H9 (cell line): ENCODE results near the gene CBFA2T2. TPM values are rescaled to one million over a fixed set of nuclear protein-coding genes. Genes with fewer than 3 reads are reported as not detected.
"Not testable (repeated sequence)": the region's sequence is repeated elsewhere in the genome, so short reads cannot be mapped to it uniquely, and the experiment has no call there.

Experiments
- DNase-seq: peaks from one replicate; pipeline ENCODE4 v3.0.0-alpha.2; 2017
- H2AFZ ChIP-seq: one replicate; pipeline ENCODE4 v1.6.1; 2013; ENCODE audit warnings: mild to moderate bottlenecking, low read length, control low read depth, moderate library complexity
- H2AK5ac ChIP-seq: 2 replicates; pipeline ENCODE4 v1.6.1; 2013; ENCODE audit warnings: low read length, control low read depth, mixed read lengths; ENCODE audit not compliant: insufficient read length
- H2BK120ac ChIP-seq: one replicate; pipeline ENCODE4 v1.6.1; 2013; ENCODE audit warnings: low read depth, mild to moderate bottlenecking, low read length, control low read depth, inconsistent platforms; ENCODE audit not compliant: poor library complexity, severe bottlenecking
- H2BK12ac ChIP-seq: 2 replicates; pipeline ENCODE4 v1.6.1; 2013; ENCODE audit warnings: low read length, control low read depth, mixed read lengths, low read depth; ENCODE audit not compliant: insufficient read length
- H2BK15ac ChIP-seq: 2 replicates; pipeline ENCODE4 v1.6.1; 2013; ENCODE audit warnings: low read depth, low read length, control low read depth
- H2BK20ac ChIP-seq: one replicate; pipeline ENCODE4 v1.6.1; 2013; ENCODE audit warnings: low read depth, mild to moderate bottlenecking, low read length, control low read depth, inconsistent platforms; ENCODE audit not compliant: poor library complexity, severe bottlenecking
- H2BK5ac ChIP-seq: 2 replicates; pipeline ENCODE4 v1.6.1; 2013; ENCODE audit warnings: low read length, control low read depth, mixed read lengths; ENCODE audit not compliant: insufficient read length
- H3K14ac ChIP-seq: 2 replicates; pipeline ENCODE4 v1.6.1; 2013; ENCODE audit warnings: low read length, control low read depth; ENCODE audit not compliant: insufficient read depth
- H3K18ac ChIP-seq: 2 replicates; pipeline ENCODE4 v1.6.1; 2013; ENCODE audit warnings: low read depth, mild to moderate bottlenecking, mixed read lengths, low read length, control low read depth; ENCODE audit not compliant: insufficient read length
- H3K23ac ChIP-seq: 2 replicates; pipeline ENCODE4 v1.6.1; 2013; ENCODE audit warnings: low read length, control low read depth, mixed read lengths, low read depth; ENCODE audit not compliant: insufficient read length
- H3K23me2 ChIP-seq: 2 replicates; pipeline ENCODE4 v1.6.1; 2013; ENCODE audit warnings: low read depth, mild to moderate bottlenecking, mixed read lengths, low read length, control low read depth; ENCODE audit not compliant: insufficient read length, poor library complexity, severe bottlenecking
- H3K27ac ChIP-seq: 2 replicates; pipeline ENCODE4 v1.5.1; 2013; ENCODE audit warnings: low read length, control low read depth, mixed read lengths, low read depth; ENCODE audit not compliant: insufficient read length
- H3K27me3 ChIP-seq: 2 replicates; pipeline ENCODE4 v1.6.1; 2013; ENCODE audit warnings: low read length, control low read depth, inconsistent platforms; ENCODE audit not compliant: insufficient read depth
- H3K4ac ChIP-seq: 2 replicates; pipeline ENCODE4 v1.6.1; 2013; ENCODE audit warnings: low read depth, mild to moderate bottlenecking, control low read depth, inconsistent platforms, low read length, moderate library complexity
- H3K4me1 ChIP-seq: 2 replicates; pipeline ENCODE4 v1.6.1; 2013; ENCODE audit warnings: low read length, control low read depth, inconsistent platforms; ENCODE audit not compliant: insufficient read depth
- H3K4me2 ChIP-seq: 2 replicates; pipeline ENCODE4 v1.6.1; 2013; ENCODE audit warnings: low read length, control low read depth, mixed read lengths; ENCODE audit not compliant: insufficient read length, insufficient read depth
- H3K56ac ChIP-seq: 2 replicates; pipeline ENCODE4 v1.6.1; 2013; ENCODE audit warnings: low read depth, mild to moderate bottlenecking, mixed read lengths, low read length, control low read depth; ENCODE audit not compliant: insufficient read length
- H3K79me1 ChIP-seq: 2 replicates; pipeline ENCODE4 v1.6.1; 2013; ENCODE audit warnings: low read depth, mild to moderate bottlenecking, moderate library complexity, low read length, control low read depth, inconsistent platforms; ENCODE audit not compliant: insufficient read depth, poor library complexity, severe bottlenecking
- H3K79me2 ChIP-seq: 2 replicates; pipeline ENCODE4 v1.6.1; 2013; ENCODE audit warnings: low read length, control low read depth, inconsistent platforms; ENCODE audit not compliant: insufficient read depth
- H3K9ac ChIP-seq: 2 replicates; pipeline ENCODE4 v1.6.1; 2013; ENCODE audit warnings: low read length, control low read depth, mixed read lengths; ENCODE audit not compliant: insufficient read length; ENCODE audit errors: extremely low read depth
- H3K9me3 ChIP-seq: one replicate; pipeline ENCODE4 v1.6.1; 2013; ENCODE audit warnings: low read depth, low read length, inconsistent platforms; ENCODE audit not compliant: control insufficient read depth
- H3T11ph ChIP-seq: one replicate; pipeline ENCODE4 v1.6.1; 2013; ENCODE audit warnings: mild to moderate bottlenecking, low read length, control low read depth, inconsistent platforms
- H4K20me1 ChIP-seq: one replicate; pipeline ENCODE4 v1.6.1; 2013; ENCODE audit not compliant: control insufficient read depth, insufficient read length, insufficient read depth
- H4K5ac ChIP-seq: 2 replicates; pipeline ENCODE4 v1.6.1; 2013; ENCODE audit warnings: low read depth, mild to moderate bottlenecking, mixed read lengths, low read length, control low read depth; ENCODE audit not compliant: insufficient read length
- H4K8ac ChIP-seq: replicated peaks from 2 replicates; pipeline ENCODE4 v1.6.1; 2013; ENCODE audit warnings: low read length, control low read depth, mixed read lengths, low read depth; ENCODE audit not compliant: insufficient read length
- H4K91ac ChIP-seq: 2 replicates; pipeline ENCODE4 v1.6.1; 2013; ENCODE audit warnings: low read depth, mild to moderate bottlenecking, moderate library complexity, mixed read lengths, low read length, control low read depth; ENCODE audit not compliant: insufficient read length
- H3K27ac Mint-ChIP-seq, 3 experiments: 2 replicates in 2 of 3; 3 replicates in 1 of 3; pipeline ENCODE4 v1.8.0; 2020 to 2021; ENCODE audit warnings: mixed read lengths in 3 of 3, mild to moderate bottlenecking in 1 of 3, moderate library complexity in 1 of 3
- H3K27me3 Mint-ChIP-seq: 2 replicates; pipeline ENCODE4 v1.8.0; 2021; ENCODE audit warnings: low read depth, mild to moderate bottlenecking, moderate library complexity, mixed read lengths
- H3K36me3 Mint-ChIP-seq, 3 experiments: 2 replicates in 2 of 3; 3 replicates in 1 of 3; pipeline ENCODE4 v1.8.0; 2020 to 2021; ENCODE audit warnings: low read depth in 3 of 3, mixed read lengths in 3 of 3; ENCODE audit not compliant: insufficient read depth in 1 of 3
- H3K4me1 Mint-ChIP-seq, 2 experiments: 2 replicates each; pipeline ENCODE4 v1.8.0; 2020; ENCODE audit warnings: mixed read lengths in 2 of 2
- H3K4me3 Mint-ChIP-seq, 2 experiments: 2 replicates in 1 of 2; 3 replicates in 1 of 2; pipeline ENCODE4 v1.8.0; 2020 to 2021; ENCODE audit warnings: mild to moderate bottlenecking in 2 of 2, mixed read lengths in 2 of 2, moderate library complexity in 1 of 2
- H3K9me3 Mint-ChIP-seq, 2 experiments: 2 replicates in 1 of 2; 3 replicates in 1 of 2; pipeline ENCODE4 v1.8.0; 2020; ENCODE audit warnings: mild to moderate bottlenecking in 2 of 2, mixed read lengths in 2 of 2, moderate library complexity in 1 of 2
- WGBS: extraction: QIAGEN DNeasy Blood & Tissue Kit; methylation state at CpG from one replicate; pipeline ENCODE4 v1.1.7; 2013; ENCODE audit warnings: missing lambda C conversion rate, low lambda C conversion rate, mixed read lengths; ENCODE audit not compliant: insufficient read length; ENCODE audit errors: extremely low coverage; 5-methylcytosine and 5-hydroxymethylcytosine counted together
- total RNA-seq: library from RNA; stranded (reverse); gene quantifications from 2 replicates; pipeline ENCODE4 v1.2.1, GENCODE V29; 2021
- TF ChIP-seq, protein P1 (sequence below): fragments of 200-600 bp; sonication (generic); conservative IDR thresholded peaks from 3 replicates; pipeline ENCODE4 v1.8.0; 2021; ENCODE audit warnings: antibody characterized with exemption, mild to moderate bottlenecking

Gene CBFA2T2
- total RNA-seq, 1 experiment from 2014 or later: 11.2 TPM

DNA sequence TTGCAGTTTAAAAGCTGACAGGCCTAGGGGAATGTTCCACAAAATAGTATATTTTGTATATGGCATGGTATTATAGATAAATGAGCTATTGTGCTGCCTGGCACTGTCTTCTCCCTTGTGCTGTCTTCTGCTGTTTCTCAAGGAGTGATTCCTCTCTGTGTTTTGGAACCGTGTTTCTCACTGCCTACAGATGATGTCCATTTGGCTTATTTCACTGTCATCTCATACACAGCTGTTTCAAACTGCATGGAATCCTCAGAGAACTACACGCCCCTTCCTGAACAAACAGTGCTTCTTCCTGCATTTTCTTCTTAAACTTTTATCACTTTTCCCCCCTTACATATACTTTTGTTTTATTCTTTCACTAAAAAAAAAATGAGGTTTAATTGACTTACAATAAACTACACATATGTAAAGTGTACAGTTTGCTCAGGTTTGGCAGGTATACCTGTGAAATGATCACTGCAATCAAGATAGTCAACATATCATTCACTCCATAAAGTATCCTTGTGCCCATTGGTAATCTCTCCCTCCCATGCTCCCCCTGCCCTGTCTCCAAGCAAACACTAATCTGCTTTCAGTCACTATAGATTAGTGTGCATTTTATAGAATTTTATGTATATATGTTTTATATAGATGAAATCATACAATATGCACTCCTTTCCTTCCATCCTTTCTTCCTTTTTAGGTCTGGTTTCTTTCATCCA, 43.0 kb downstream of the CBFA2T2 start:
- no peaks in the 10 kb centered on the region for H3K23me2 ChIP-seq
- no peak overlapping the region for H2BK20ac ChIP-seq
- no peak overlapping the region for H3K9ac ChIP-seq
- H4K8ac ChIP-seq: no peak overlapping the region
- H3K36me3 Mint-ChIP-seq: peaks cover 11 to 14% (median 13%) of the 10 kb centered on the region in 3 experiments
- H2BK15ac ChIP-seq: no peak overlapping the region
- no peak for DNase-seq
- H3K27me3 Mint-ChIP-seq: peaks cover 3% of the 10 kb centered on the region; the same call in 1 of the 2 replicates
- H3K27ac Mint-ChIP-seq: no peak overlapping the region
- no peak overlapping the region for H4K5ac ChIP-seq
- no peak overlapping the region for H4K91ac ChIP-seq
- no peak overlapping the region for H2BK120ac ChIP-seq
- H3K9me3 Mint-ChIP-seq: peaks cover 12 to 15% of the 10 kb centered on the region in 2 experiments
- H2AK5ac ChIP-seq: no peak overlapping the region
- H3K4me1 ChIP-seq: no peaks in the 10 kb centered on the region
- H3K79me2 ChIP-seq: no peaks in the 10 kb centered on the region; the same call in 1 of the 2 replicates
- H3K79me1 ChIP-seq: no peaks in the 10 kb centered on the region
- no peak overlapping the region for H3K4me3 Mint-ChIP-seq
- no peaks in the 10 kb centered on the region for H3K27me3 ChIP-seq
- no peak overlapping the region for H3K4me2 ChIP-seq
- H3K9me3 ChIP-seq: no peaks in the 10 kb centered on the region
- H3K4ac ChIP-seq: no peak overlapping the region
- H3K18ac ChIP-seq: no peak overlapping the region
- no peaks in the 10 kb centered on the region for H4K20me1 ChIP-seq
- H3K27ac ChIP-seq: no peak overlapping the region
- H2BK5ac ChIP-seq: no peak overlapping the region
- no peak overlapping the region for H2BK12ac ChIP-seq
- H3T11ph ChIP-seq: no peak overlapping the region
- H3K23ac ChIP-seq: no peak overlapping the region
- H2AFZ ChIP-seq: no peak overlapping the region
- no CpG with 5 or more reads among the region's 2 CpGs for WGBS
- H3K14ac ChIP-seq: no peak overlapping the region
- TF ChIP-seq, protein P1, sequence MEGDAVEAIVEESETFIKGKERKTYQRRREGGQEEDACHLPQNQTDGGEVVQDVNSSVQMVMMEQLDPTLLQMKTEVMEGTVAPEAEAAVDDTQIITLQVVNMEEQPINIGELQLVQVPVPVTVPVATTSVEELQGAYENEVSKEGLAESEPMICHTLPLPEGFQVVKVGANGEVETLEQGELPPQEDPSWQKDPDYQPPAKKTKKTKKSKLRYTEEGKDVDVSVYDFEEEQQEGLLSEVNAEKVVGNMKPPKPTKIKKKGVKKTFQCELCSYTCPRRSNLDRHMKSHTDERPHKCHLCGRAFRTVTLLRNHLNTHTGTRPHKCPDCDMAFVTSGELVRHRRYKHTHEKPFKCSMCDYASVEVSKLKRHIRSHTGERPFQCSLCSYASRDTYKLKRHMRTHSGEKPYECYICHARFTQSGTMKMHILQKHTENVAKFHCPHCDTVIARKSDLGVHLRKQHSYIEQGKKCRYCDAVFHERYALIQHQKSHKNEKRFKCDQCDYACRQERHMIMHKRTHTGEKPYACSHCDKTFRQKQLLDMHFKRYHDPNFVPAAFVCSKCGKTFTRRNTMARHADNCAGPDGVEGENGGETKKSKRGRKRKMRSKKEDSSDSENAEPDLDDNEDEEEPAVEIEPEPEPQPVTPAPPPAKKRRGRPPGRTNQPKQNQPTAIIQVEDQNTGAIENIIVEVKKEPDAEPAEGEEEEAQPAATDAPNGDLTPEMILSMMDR: no peak
- H3K4me1 Mint-ChIP-seq: peaks cover 4 to 7% of the 10 kb centered on the region in 2 experiments
- no peak overlapping the region for H3K56ac ChIP-seq

GRCh38 chr20:33535717-33536116, 45.8 kb downstream of the CBFA2T2 start:
- H3K18ac ChIP-seq, H2BK5ac ChIP-seq, H3K56ac ChIP-seq, H4K8ac ChIP-seq, H4K91ac ChIP-seq, H4K20me1 ChIP-seq, H3K27me3 ChIP-seq, H2AFZ ChIP-seq, H3K79me1 ChIP-seq, H4K5ac ChIP-seq, H3K27ac Mint-ChIP-seq, H3K79me2 ChIP-seq, DNase-seq, H2BK20ac ChIP-seq, H3K4me3 Mint-ChIP-seq, H3T11ph ChIP-seq, H3K4ac ChIP-seq, H3K4me1 ChIP-seq, H3K4me2 ChIP-seq, H2AK5ac ChIP-seq, H3K27ac ChIP-seq, H2BK15ac ChIP-seq, H3K23ac ChIP-seq, H2BK12ac ChIP-seq, H3K9me3 ChIP-seq, H3K23me2 ChIP-seq, H3K27me3 Mint-ChIP-seq, H3K14ac ChIP-seq, H3K9ac ChIP-seq, H3K4me1 Mint-ChIP-seq, H2BK120ac ChIP-seq: not testable (repeated sequence)
- Mint-ChIP-seq H3K9me3 (peaks cover 12 to 15% of the 10 kb centered on the region in 2 experiments), H3K36me3 (peaks cover 11 to 18% (median 14%) of the 10 kb centered on the region in 3 experiments)
- no CpG with 5 or more reads among the region's 8 CpGs for WGBS
